Sciatic nerve (tissue), 2 donors: ENCODE data around the gene PDK2. TPM values are rescaled to one million over a fixed set of nuclear protein-coding genes. Genes with fewer than 3 reads are reported as not detected.
A peak's percentile ranks its signal among the peaks of the same experiment; 100 is the strongest.

Experiments used
- ATAC-seq: fragments of 200-7000 bp; cut with Tn5 transposase; one replicate; pipeline ENCODE4 v1.9.1; 2020; ENCODE audit warnings: mild to moderate bottlenecking, moderate library complexity
- DNase-seq: peaks from one replicate; pipeline ENCODE4 v3.0.0-alpha.2; 2020; ENCODE audit warnings: low spot score
- intact Hi-C: fragments of 100-400 bp; cut with DNase I; formaldehyde crosslinking; loops from one replicate; pipeline ENCODE4 v1.14.2; 2022
- total RNA-seq: library from RNA; stranded (reverse); fragmentation: NEBNext Ultra II Directional; extraction: Animal tissue kit (Norgen Biotek cat#: 25700); gene quantifications from one replicate; pipeline ENCODE4 v1.2.1, GENCODE V29; 2021
- donor health status: DM: no; HTN: no; CAD: no.
- donor health status: DM: no; HTN: no; CAD: no.

PDK2 gene
- total RNA-seq, 1 donor from 2014 or later = 48.6 TPM

- DNase-seq (peak; percentile 61), ATAC-seq (no peak)
- intact Hi-C loops = loop anchor here (10.0 kb wide), 1 partner anchor 185 kb away; no protein-coding TSS in a partner anchor
These were observed 14.6 kb downstream of the PDK2 start for GRCh38 chr17:50109785-50110184.

GRCh38 chr17:50110591-50111349 is 15.6 kb downstream of the PDK2 start:
- peak; percentile 20 for ATAC-seq
- DNase-seq = peak; percentile 63
- intact Hi-C loops = loop anchor here (10.0 kb wide), 1 partner anchor 184 kb away; no protein-coding TSS in a partner anchor

- peak; percentile 71 for DNase-seq
- intact Hi-C loops = loop anchor here (10.0 kb wide), 1 partner anchor 183 kb away; no protein-coding TSS in a partner anchor
- ATAC-seq = peak; percentile 70
These were observed 16.8 kb downstream of the PDK2 start for GRCh38 chr17:50111673-50112655.

GRCh38 chr17:50112694-50113093 is 17.5 kb downstream of the PDK2 start:
- peak; percentile 59 for DNase-seq
- intact Hi-C loops = loop anchor here (10.0 kb wide), 1 partner anchor 182 kb away; no protein-coding TSS in a partner anchor
- ATAC-seq = peak; percentile 9

- DNase-seq (peak; percentile 67), ATAC-seq (no peak)
- intact Hi-C loops = loop anchor here (10.0 kb wide), 1 partner anchor 181 kb away; no protein-coding TSS in a partner anchor
These were observed 18.6 kb downstream of the PDK2 start for GRCh38 chr17:50113624-50114320.

- intact Hi-C loops = loop anchor here (10.0 kb wide), 1 partner anchor 180 kb away; no protein-coding TSS in a partner anchor
- no peak for ATAC-seq
- no peak for DNase-seq
These were observed 19.2 kb downstream of the PDK2 start for GRCh38 chr17:50114401-50114800.

GRCh38 chr17:50114849-50115357 is 19.8 kb downstream of the PDK2 start:
- no peak for ATAC-seq
- intact Hi-C loops = loop anchor here (10.0 kb wide), 1 partner anchor 180 kb away; no protein-coding TSS in a partner anchor
- no peak for DNase-seq

GRCh38 chr17:50115756-50116155 is 20.6 kb downstream of the PDK2 start:
- ATAC-seq = no peak

GRCh38 chr17:50117202-50118051 is 22.3 kb downstream of the PDK2 start:
- peak; percentile 53 for ATAC-seq
- intact Hi-C loops = loop anchor here (10.0 kb wide), 1 partner anchor 177 kb away; no protein-coding TSS in a partner anchor
- peak; percentile 64 for DNase-seq

More at GRCh38 chr17:50115756-50116155, 20.6 kb downstream of the PDK2 start:
- intact Hi-C loops = loop anchor here (10.0 kb wide), 1 partner anchor 179 kb away; no protein-coding TSS in a partner anchor
- DNase-seq = peak; percentile 56

- peak; percentile 58 for DNase-seq
- intact Hi-C loops = loop anchor here (10.0 kb wide), 1 partner anchor 177 kb away; no protein-coding TSS in a partner anchor
- ATAC-seq = no peak
These were observed 23.1 kb downstream of the PDK2 start for GRCh38 chr17:50118076-50118827.

- DNase-seq = no peak
- no peak for ATAC-seq
- intact Hi-C loops = loop anchor here (10.0 kb wide), 1 partner anchor 176 kb away; no protein-coding TSS in a partner anchor
These were observed 23.7 kb downstream of the PDK2 start for GRCh38 chr17:50118828-50119218.

- ATAC-seq (no peak), DNase-seq (no peak)
- intact Hi-C loops = no loop called here
These were observed 25.5 kb downstream of the PDK2 start for GRCh38 chr17:50120475-50121253.

GRCh38 chr17:50122945-50123344 is 27.8 kb downstream of the PDK2 start:
- DNase-seq (no peak), ATAC-seq (no peak)
- intact Hi-C loops = no loop called here

- peak; percentile 48 for ATAC-seq
These were observed 28.6 kb downstream of the PDK2 start for GRCh38 chr17:50123649-50124349.

GRCh38 chr17:50125420-50125997 is 30.4 kb downstream of the PDK2 start:
- ATAC-seq (no peak), DNase-seq (no peak)
- intact Hi-C loops = no loop called here

More at GRCh38 chr17:50123649-50124349, 28.6 kb downstream of the PDK2 start:
- intact Hi-C loops = no loop called here
- DNase-seq = no peak
